H1 (cell line): ENCODE data around the gene MEF2C. TPM values are rescaled to one million over a fixed set of nuclear protein-coding genes. Genes with fewer than 3 reads are reported as not detected.

ENCODE experiments used
- FOSL1 ChIP-seq: IDR thresholded peaks from 2 replicates; pipeline ENCODE4 v1.6.1; 2011; ENCODE audit warnings: mild to moderate bottlenecking, low read depth, low read length, moderate library complexity; ENCODE audit not compliant: insufficient read depth
- SP4 ChIP-seq: IDR thresholded peaks from 2 replicates; pipeline ENCODE4 v1.6.1; 2012; ENCODE audit warnings: low read length, inconsistent platforms
- polyA plus RNA-seq, 7 experiments: library from polyadenylated mRNA; depleted of rRNA in 3 of 7; stranded (reverse) in 5 of 7; unstranded in 2 of 7; fragments of >200 nt in 5 of 7; fragments of 200-250 nt in 2 of 7; gene quantifications; 1 replicate in 5 of 7; 2 replicates in 1 of 7; 4 replicates in 1 of 7; pipeline versions ENCODE4 v1.2.1 to v1.2.3, GENCODE V29; 2011 to 2013; ENCODE audit warnings: missing spikeins in 2 of 7, mixed read lengths in 2 of 7
- total RNA-seq: library from RNA; stranded (reverse); fragmentation: NEBNext Ultra II Directional; extraction: Animal tissue kit (Norgen Biotek cat#: 25700); gene quantifications from 2 replicates; pipeline ENCODE4 v1.2.1, GENCODE V29; 2021

Gene MEF2C
- total and polyA plus RNA-seq, 2 of the 8 experiments (the other 6 are each of a cell fraction or from before 2014, with no cell fraction given) = 0.59 to 0.99 TPM

DNA sequence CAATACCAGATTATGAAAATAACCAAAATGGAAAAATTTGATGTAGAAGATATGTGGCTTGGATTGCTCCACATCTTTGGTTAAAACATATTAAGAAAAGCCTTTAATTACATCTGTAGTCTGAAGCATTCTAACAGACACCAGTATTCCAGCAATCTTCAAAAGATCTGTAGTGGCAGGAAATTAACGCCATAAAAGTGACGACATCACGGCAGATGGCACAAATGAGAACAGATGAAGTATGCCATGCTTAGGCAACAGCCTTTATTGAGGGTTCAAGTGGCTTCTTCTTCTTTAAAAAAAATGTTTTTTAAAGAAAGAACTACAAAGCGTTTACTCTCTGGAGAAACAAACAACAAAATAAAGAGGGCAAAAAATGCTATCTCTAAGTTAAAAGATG lies 164.2 kb downstream of the MEF2C start (continued):
- TF ChIP-seq FOSL1 = no peak
- no peak for TF ChIP-seq SP4
